ENCODE data around the gene SMARCAL1.

Gene SMARCAL1

DNA sequence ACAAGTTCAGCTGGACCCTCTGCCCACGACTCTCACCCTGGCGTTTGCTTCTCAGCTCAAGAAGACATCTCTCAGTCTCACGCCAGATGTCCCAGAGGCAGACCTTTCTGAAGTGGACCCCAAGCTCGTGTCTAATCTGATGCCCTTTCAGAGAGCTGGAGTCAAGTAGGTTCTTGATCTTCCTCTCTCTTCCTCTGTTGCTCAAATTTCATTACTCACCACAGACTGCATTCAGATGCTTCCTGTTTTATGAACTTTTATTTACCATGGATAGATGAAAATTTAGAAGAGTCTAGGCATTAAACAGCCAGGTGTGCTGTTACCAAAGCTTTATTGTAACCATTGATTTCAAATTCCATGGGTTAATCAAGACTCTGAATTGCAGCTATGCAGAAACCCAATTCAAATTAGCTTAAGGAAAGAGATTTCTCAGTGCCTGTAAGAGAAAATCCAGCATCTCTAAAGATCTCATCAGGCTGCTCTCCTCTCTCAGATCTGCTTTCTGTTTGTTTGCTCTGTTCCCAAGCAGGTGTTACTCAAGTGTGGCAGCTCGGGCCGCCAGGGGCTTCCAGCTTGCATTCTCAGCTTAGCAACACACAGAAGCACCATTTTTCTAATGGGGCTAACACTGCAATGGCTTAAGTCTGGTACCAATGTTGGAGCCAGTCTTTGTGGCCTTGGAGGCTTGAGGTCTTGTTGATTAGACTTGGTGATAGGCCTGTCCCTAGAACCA is 16.5 kb downstream of the SMARCAL1 start:
- DNase-seq, result no peak

DNA sequence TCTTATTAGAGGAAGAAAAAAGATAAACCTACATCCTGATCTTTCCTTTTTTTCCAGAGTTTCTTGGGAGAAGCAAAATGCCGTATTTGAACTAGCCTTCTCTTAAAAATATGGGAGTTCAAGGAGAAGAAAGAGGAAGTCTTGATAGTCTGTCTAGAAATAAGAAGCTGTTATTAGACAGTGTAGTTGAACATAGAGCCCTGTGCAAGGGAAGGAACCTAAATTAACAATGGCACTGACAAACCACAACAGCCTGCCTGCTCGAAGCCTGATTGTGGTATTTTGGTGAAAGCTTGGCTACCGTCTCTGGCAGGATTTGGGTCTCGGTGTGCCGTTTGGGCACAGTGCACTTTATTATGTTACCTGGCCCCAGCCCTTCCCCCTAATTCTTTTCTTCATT is 17.1 kb downstream of the SMARCAL1 start:
- no peak for DNase-seq

DNA sequence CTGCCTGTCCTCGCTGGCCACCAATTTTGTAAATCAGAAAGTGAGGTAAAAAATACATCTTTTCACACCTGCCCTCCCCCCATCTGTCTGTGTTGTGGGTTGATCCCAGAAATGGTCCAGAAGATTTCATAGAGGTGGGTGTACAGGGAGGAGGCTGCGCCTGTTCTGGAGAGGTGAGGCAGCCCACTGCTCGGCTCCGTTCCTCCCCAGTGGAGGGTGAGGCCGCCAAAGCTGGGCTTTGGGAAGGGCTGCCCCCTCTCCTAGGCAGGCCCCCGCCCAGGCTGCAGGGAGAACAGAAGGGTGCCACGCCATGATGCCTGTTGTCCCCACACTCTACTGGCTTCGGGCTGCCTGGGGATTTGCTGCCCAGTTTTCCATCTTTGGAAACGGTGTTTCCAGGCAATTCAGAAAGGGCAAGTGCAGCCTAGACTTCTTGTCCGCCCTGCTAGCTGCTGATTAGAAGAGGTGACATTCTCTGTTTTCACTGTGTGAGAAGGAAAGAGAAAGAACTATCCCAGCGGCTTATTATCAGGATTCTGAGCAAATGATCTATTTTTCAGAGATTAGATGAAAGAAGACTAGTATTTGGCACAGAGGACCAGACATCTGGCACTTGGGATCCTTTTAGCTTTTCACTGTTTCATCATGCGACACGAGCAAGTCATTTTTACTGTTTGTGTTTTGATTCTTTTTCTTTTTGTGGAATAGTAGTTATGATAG is 18.7 kb downstream of the SMARCAL1 start:
- no peak for DNase-seq

DNA sequence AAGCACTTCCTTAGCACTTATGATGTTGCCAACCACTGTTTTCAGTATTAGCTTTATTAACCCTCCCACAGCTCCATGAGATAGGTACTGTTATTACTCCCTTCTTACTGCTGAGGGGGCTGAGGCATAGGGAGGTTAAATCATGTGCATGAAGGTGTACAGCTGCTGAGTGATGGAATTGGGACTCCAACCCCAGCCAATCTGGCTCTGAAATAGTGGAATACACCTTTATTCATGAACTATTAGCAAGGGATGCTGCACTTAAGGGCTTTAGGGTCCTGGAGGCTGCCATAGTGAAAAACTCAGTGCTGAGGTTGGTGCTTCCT is 19.2 kb downstream of the SMARCAL1 start:
- no peak for DNase-seq

DNA sequence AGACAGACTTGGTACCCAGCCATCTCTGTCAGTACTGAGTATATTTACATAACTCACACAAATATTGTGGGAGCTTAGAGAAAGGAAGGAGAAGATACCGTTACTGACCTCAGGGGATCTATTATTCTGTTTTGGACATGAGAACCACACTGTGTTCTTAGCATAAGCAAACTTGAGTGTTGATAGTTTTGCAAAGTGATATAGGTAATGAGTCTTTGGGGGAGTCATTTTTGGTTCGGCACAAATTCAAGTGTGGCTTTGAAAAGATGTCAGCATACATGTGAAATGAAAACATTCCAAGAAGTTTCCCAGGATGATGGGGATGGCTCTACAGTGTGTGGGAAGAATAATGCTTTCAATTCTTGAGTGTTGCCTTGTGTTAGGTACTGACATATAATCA is 24.1 kb downstream of the SMARCAL1 start:
- no peak for DNase-seq

DNA sequence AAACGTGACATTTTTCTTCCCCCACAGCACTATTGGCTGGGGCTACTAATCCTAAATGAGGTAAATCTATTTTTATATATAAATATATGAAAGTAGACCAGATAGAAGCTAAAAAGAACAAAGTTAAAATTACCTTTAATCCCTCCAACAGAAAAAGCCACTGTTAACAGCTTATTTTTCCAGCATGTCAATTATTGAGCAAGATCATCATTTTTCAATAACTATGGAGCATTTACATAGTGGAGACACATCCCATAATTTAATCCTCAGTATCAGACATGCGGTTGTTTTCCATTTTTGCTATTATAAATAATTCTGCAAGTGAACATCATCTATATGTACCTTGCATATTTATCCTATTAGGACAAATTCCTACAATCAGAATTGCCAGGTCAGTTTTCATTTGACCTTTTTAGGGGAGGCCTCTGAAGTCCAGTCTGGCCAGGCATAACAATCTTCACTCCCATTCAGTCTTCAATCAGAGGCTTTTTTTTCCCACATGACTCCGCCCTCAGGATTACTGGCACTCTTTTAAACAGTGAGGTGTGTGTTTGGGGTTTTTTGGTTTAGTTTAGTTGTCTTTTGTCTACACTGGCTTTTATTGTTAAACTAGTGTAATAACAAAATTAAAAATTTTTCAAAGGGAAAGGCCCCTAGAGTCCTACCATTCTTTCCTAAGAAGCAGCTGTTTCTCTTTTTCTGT is 29.2 kb downstream of the SMARCAL1 start:
- DNase-seq, result no peak

DNA sequence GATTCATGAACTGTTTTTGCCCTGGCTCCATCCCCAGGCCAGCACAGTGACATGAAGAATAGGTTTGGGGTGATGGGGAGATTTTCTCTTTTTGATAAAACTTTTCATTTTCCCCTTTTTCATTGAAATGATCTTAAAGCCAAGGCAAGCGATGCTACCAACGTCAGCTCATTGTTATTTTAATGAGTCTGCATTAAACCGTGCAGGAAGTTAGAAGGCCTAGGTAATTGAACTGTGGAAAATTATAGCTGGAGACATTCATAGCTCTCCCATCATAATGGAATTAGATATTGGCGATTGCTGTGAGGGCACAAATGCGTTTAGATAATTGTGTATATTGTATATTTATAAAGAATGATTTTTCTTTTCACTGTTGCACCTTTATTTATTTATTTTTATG is 33.2 kb downstream of the SMARCAL1 start:
- DNase-seq, result no peak

DNA sequence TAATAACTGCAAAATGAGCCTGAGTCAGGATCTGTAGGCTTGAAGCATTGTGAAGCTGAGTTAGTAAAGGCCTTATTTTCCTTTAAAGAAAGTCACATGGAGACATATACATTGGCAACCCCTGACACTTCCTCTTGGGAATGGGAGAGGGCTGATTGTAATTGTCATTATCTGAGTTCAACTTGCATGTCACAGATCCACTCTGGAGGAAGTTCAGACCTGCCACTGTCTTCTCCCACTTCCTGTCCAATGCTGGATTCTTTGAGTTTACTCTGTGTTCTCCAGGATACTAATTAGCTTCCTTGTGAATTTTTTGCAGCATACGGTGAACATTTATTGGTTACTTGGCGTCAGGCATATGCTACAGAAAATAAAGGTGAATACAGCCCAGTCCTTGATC is 34.1 kb downstream of the SMARCAL1 start:
- no peak for DNase-seq

DNA sequence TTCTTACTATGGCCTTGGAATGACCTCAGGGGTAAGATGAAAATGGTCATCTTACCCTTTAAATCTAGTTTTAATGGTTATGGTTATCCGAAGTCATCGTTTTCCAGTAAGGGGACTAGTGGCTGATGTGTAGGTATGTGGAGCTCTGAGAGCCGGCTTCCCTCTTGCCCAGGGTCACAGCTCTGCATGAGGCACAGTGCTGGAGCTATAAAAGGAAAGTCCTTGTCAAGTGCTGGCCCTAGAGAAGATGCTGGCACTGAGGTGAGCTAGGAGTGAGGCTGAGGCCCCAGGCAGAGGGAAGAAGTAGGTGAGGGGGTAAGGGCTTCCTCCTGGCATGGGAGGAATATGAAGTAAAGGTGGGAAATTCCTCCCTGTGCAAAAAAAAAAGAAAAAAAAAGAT is 35.0 kb downstream of the SMARCAL1 start:
- DNase-seq, result no peak

DNA sequence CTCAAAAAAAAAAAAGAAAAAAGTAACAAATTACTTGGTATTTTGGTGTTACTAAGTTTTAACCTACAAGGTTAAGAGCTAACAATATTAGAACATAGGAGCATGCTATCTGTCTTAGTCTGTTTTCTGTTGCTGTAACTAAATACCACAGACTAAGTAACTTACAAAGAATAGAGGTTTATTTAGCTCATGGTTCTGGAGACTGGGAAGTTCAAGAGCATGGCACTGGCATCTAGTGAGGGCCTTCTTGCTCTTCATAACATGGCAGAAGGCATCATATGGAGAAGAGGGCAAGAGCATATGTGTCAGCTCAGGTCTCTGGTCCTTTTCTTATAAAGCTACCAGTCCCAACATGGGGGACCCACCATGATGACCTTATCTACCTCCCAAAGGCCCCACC is 36.5 kb downstream of the SMARCAL1 start:
- DNase-seq, result no peak

DNA sequence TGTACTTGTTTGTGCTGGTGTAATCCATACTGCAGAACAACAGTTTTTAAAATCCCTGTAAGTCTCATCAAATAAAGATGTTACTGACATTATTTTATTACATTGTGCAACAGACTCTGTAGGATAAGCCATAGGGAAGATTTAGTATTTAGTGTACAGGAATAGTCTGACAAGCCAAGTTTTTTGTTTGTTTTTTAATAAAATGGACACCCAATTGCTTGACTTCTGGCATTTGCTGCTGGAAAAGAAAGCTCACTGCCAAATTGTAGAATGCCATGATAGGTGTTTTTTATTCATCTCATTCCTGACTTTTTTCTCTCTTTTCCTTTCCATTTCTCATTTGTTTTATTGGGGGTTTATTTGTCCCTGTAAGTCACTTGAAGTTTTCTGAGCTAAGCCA is 38.1 kb downstream of the SMARCAL1 start:
- DNase-seq, result no peak

DNA sequence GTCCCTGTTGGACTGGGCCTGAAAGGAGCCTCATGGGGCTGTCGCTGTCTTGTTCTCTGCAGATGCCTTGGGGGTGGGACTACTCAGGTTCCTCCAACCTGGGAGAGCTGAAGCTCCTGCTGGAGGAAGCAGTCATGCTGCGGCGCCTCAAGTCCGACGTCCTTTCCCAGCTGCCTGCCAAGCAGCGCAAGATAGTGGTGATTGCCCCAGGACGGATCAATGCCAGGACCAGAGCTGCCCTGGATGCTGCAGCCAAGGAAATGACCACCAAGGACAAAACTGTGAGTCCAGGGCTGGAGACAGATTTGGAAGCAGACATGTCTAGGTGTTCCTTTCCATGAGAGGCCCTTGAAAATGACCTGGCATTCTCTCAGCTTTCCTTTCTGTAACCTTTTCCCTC is 38.5 kb downstream of the SMARCAL1 start:
- DNase-seq, result no peak

DNA sequence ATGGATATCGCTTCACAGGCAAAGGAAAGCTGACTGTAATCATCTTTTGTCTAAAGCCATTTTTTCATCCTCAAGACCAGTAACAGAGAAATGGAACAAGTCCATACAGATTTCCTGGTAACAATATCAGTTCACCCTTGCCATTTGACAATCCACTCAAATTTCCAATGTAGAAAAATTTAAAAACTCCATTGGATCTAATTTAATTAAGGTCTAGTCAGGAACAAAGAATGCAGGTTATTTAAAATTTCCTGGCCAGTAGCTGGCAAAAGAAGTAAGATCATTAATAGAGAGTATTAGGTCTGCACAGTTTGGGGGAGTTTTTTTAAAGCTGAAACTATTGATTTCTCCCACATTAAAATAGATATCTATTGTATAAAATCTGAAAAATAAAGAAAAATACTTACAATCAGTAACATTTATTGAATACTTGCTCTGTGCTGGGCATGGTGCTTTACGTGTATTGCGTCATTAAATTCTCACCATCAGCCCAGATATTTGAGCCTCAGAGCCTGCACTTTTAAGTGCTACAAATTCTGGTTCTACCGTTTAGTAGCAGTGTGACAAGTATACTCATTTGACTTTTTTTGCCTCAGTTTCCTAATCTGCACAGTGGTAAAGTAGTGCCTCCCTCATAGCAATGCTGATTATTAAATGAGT is 41.8 kb downstream of the SMARCAL1 start:
- DNase-seq, result no peak

DNA sequence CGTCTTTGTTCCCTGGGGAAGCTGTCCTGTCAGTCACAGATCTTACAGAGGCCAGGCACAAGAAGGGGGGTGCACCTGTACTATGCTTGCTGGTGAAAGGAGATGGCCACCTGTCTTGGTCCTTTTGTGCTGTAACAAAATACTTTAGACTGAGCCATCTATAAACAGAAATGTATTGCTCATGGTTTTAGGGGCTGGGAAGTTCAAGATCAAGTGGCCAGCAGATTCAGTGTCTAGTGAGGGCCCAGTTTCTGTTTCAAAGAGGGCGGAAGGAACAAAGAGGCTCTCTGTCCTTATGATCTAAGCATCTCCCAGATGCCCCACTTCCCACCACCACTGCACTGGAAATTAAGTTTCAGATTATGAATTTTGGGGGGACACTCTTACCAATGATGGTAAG is 50.9 kb downstream of the SMARCAL1 start:
- no peak for DNase-seq

DNA sequence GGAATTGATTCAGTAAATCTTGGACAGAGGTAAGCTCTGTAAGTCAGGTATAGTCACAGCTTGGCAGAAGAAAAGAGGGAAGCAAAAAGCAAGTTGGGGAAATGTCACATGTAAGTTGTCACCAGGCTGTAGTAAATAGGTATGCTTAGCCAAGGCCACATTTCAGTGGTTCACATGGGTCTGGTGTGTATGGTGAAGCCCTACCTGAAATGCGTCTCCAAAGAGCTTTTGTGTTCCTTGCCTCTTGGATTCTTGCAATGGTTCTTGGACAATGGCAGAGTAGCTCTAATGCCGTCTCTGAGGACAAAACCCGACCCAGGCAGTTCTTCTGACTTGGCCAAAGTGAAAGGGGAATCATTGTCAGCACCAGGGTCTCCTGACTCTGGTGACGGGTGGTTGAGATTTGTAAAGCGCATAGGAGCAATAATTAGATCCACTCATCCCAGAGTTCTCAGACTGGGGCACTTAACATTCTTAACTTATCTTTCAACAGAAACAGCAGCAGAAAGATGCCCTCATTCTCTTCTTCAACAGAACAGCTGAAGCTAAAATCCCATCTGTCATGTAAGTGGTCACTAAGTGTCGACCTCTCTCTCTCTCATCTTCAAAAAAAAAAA is 51.9 kb downstream of the SMARCAL1 start:
- DNase-seq, result no peak

DNA sequence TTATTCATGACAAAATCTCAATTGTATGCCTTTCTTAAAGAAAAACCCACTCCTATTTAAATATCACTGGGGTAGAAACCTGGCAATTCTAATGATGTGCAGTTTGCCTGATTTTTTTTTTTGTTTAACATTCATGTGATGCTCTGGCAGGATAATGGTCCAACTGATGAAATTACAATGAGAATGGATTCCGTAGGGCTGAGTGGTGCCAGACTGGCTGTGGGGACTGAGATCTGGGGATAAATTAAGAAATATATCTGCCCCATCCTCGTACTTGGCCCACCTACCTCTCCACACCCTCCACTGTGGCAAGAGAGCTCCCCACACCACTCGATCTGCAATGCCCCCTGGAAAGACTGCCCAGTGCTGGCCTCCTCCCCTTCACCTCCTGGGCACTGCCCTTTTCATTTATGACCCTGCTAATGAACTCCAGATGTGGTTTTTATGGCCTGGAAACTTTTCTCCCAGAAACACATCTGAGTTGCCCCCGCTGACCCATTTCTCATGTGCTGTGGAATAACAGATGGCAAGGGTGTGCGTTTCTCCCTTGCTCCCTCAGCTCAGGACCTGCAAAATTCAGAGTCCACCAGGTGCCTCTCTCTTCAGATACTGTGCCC is 53.4 kb downstream of the SMARCAL1 start:
- DNase-seq, result no peak

DNA sequence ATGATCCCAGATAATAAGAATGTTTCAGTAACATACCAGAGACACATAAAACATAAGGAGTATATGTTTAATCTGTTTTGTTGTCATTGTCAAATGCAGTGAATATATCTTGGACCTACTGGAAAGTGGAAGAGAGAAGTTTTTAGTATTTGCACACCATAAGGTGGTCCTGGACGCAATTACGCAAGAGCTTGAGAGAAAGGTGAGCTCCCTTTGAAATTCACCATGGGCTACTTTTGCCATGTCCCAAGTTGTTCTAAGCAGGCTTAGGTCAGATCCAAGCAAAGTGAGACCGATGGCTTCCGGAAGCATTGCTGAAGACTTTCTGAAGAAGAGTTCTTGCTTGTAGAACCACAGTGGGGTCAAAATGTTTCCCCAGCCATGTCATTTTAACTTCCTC is 55.6 kb downstream of the SMARCAL1 start:
- DNase-seq, result no peak

DNA sequence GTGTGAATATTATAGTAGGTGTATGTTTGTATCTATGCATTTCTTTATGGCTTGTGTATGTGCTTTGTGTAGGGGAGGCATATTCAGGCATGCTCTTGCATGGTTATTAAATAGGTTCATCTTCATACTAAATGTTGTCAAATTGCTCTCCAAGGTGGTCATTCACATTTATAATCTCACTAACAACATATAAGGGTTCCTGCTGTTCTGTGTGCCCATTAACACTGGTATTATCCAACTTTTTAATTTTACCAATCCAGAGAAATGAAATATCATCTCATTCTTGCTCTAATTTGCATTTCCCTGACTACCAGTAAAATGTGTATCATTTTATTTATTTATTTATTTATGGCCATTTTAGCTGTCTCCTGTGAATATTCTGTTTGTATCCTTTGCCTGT is 57.4 kb downstream of the SMARCAL1 start:
- no peak for DNase-seq

DNA sequence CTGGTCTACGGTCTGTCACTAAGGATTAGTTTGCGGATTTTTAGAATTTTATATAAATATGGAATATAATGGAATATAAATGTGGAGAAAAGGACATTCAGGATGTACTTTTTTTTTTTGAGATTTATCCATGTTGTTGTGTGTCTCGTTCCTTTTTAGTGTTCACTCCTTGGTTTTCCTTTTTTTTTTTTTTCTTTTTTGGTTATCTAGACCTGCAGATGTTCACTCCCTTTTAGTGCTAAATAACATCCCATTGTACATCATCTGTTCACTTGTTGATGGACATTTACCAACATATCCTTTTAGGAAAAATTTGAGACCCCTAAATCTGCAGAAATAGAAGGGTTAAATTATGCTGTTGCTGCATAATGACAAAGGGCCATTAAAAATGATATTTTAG is 60.9 kb downstream of the SMARCAL1 start:
- DNase-seq, result no peak

DNA sequence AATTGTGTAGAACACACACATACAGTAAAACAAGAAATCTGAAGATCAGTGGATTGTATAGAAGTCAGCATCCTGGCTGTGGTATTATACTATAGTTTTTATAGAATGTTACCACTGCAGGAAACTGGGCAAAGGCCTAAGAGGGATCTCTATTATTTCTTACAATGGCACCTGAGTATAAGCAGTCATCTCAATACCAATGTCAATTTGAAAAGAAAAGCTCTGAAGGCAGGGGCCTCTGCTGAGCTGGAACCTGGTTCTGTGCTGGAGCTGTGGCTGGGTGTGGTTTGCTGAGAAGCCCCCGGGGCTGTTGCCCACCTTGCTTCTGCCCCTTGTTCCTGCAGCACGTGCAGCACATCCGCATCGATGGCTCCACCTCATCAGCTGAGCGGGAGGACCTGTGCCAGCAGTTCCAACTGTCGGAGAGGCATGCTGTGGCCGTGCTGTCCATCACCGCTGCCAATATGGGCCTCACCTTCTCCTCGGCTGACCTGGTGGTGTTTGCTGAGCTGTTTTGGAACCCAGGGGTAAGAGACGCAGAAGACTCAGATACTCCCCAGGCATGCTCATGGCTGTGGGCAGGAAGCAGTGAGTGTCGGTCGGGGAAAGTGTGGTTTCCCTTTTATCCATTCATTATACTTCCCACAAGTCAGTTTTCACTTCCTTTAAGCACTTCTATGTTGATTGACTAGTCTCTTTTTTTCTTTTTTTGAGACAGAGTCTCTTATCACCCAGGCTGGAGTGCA is 62.8 kb downstream of the SMARCAL1 start:
- peak in 3 of 6 experiments; percentile 3 to 30 (median 10) for DNase-seq

DNA sequence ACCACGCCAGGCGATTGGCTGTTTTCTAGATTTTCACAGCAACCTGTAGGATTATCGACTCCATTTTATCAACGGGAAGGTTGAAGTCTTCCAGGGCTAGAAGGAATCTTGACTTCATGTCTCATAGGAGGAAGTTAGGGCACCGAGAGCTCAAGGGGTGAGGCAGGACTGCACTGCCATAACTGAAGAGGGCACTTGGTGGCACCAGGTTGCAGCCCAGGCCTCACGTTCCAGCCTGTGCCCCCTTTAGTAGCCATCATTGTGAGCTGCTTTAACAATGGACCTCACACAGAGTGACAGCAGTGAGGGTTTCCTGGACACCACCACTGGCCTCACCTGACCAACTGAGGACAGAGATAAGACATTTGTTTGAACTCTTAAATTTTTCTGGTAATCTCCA is 63.5 kb downstream of the SMARCAL1 start:
- DNase-seq, result no peak
